Keratinocyte (primary cell): ENCODE data around the gene CLTB. TPM values are rescaled to one million over a fixed set of nuclear protein-coding genes. Genes with fewer than 3 reads are reported as not detected.

ENCODE experiments used
- DNase-seq: peaks from one replicate; pipeline ENCODE4 v3.0.0-alpha.2; 2011; ENCODE audit warnings: low read depth, missing footprints, low spot score
- FAIRE-seq: peaks from 2 replicates; lab custom pipeline; 2011; peaks lifted over from hg19 to GRCh38; lab: Jason Lieb, UNC
- H2AFZ ChIP-seq: 2 replicates; pipeline ENCODE4 v1.6.0; 2012; ENCODE audit warnings: low read length, control low read depth, inconsistent platforms; ENCODE audit not compliant: control insufficient read depth
- H3K27ac ChIP-seq: 2 replicates; pipeline ENCODE4 v1.5.1; 2011; ENCODE audit warnings: low read length; ENCODE audit not compliant: control insufficient read depth, insufficient read depth
- H3K27me3 ChIP-seq: 3 replicates; pipeline ENCODE4 v1.6.0; 2011; ENCODE audit warnings: low read length; ENCODE audit not compliant: control insufficient read depth, insufficient read depth; ENCODE audit errors: extremely low read depth
- H3K36me3 ChIP-seq, 2 experiments: 2 replicates in 1 of 2; 3 replicates in 1 of 2; pipeline ENCODE4 v1.5.1; 2011; ENCODE audit warnings: low read length in 2 of 2, mild to moderate bottlenecking in 1 of 2; ENCODE audit not compliant: control insufficient read depth in 2 of 2, insufficient read depth in 2 of 2; ENCODE audit errors: extremely low read depth in 1 of 2
- H3K4me1 ChIP-seq: 3 replicates; pipeline ENCODE4 v1.5.1; 2011; ENCODE audit warnings: low read length; ENCODE audit not compliant: control insufficient read depth, insufficient read depth; ENCODE audit errors: extremely low read depth
- H3K4me2 ChIP-seq: 3 replicates; pipeline ENCODE4 v1.6.0; 2011; ENCODE audit warnings: low read depth, low read length; ENCODE audit not compliant: control insufficient read depth, insufficient read depth; ENCODE audit errors: extremely low read depth
- H3K4me3 ChIP-seq, 3 experiments: fragments of 200-600 bp in 1 of 3; sonication (generic) in 1 of 3; 2 replicates in 2 of 3; 3 replicates in 1 of 3; pipeline ENCODE4 v1.5.1; 2011 to 2016; ENCODE audit warnings: low read length in 3 of 3, mild to moderate bottlenecking in 3 of 3, control low read depth in 2 of 3, inconsistent platforms in 1 of 3, low read depth in 1 of 3, mixed read lengths in 1 of 3, mixed run types in 1 of 3, moderate library complexity in 1 of 3; ENCODE audit not compliant: control insufficient read depth in 2 of 3, insufficient read depth in 2 of 3; ENCODE audit errors: extremely low read depth in 1 of 3
- H3K79me2 ChIP-seq: 2 replicates; pipeline ENCODE4 v1.6.0; 2012; ENCODE audit warnings: low read length; ENCODE audit not compliant: control insufficient read depth, insufficient read depth
- H3K9ac ChIP-seq: 3 replicates; pipeline ENCODE4 v1.6.0; 2011; ENCODE audit warnings: low read length; ENCODE audit not compliant: control insufficient read depth, insufficient read depth; ENCODE audit errors: extremely low read depth
- H3K9me1 ChIP-seq: 3 replicates; pipeline ENCODE4 v1.6.0; 2011; ENCODE audit warnings: low read length; ENCODE audit not compliant: control insufficient read depth, insufficient read depth; ENCODE audit errors: extremely low read depth
- H3K9me3 ChIP-seq: 2 replicates; pipeline ENCODE4 v1.5.1; 2012; ENCODE audit warnings: low read depth, low read length; ENCODE audit not compliant: control insufficient read depth
- H4K20me1 ChIP-seq: 3 replicates; pipeline ENCODE4 v1.6.0; 2011; ENCODE audit warnings: low read length; ENCODE audit not compliant: control insufficient read depth, insufficient read depth; ENCODE audit errors: extremely low read depth
- EZH2 ChIP-seq: IDR thresholded peaks from one replicate; pipeline ENCODE4 v1.6.1; 2012; ENCODE audit warnings: inconsistent platforms, mild to moderate bottlenecking, low read length, moderate library complexity
- dilution Hi-C: fragments of 300-500 bp; cut with MboI; formaldehyde crosslinking; loops from one replicate; pipeline ENCODE4 v1.7.0; 2020; ENCODE audit warnings: low sequenced_read_pairs; ENCODE audit not compliant: extremely low pct_ligation_motif_present
- polyA plus RNA-seq, 5 experiments: library from polyadenylated mRNA; depleted of rRNA in 3 of 5; stranded (reverse) in 3 of 5; stranded (forward) in 1 of 5; unstranded in 1 of 5; fragments of >200 nt; gene quantifications; 1 replicate in 1 of 5; 2 replicates in 3 of 5; 3 replicates in 1 of 5; pipeline versions ENCODE4 v1.2.1 to v1.2.3, GENCODE V29; 2011 to 2012; ENCODE audit warnings: missing spikeins in 2 of 5, low read depth in 1 of 5, low replicate concordance in 1 of 5
- TF ChIP-seq, protein P1 (sequence below), 3 experiments: IDR thresholded peaks in 1 of 3; conservative IDR thresholded peaks in 1 of 3; optimal IDR thresholded peaks in 1 of 3; 2 replicates in 2 of 3; 3 replicates in 1 of 3; pipeline versions ENCODE3 to v1.5.1; 2011; ENCODE audit warnings: low read length in 3 of 3, mild to moderate bottlenecking in 3 of 3, moderate library complexity in 2 of 3, control low read depth in 1 of 3, inconsistent platforms in 1 of 3; ENCODE audit not compliant: insufficient read depth in 2 of 3; ENCODE audit errors: extremely low read depth in 1 of 3

The CLTB gene
- polyA plus RNA-seq, 1 donor (not counting 4 experiments of a cell fraction or from before 2014, with no cell fraction given) = 326 TPM

DNA sequence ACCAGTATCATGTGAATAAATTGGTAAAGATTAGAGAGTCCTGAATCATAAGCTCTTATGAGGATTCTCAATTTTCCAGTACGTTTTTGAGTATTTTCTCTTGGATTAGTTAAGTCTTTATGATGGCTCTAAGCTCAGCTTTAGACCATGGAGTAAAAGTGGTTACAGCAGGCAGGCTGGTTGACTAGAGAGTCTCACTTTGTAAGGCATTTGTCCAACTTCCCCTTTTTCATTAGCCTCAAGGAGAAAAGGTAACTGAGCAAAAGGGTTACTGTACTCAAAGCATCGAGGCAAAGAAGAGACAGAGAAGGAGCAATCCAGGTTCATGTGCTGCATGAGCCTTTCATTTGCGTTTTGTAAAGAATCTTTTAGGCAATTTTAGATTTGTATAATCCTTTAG, 36.5 kb downstream of the CLTB start:
- TF ChIP-seq EZH2 = no peak
- TF ChIP-seq, protein P1, sequence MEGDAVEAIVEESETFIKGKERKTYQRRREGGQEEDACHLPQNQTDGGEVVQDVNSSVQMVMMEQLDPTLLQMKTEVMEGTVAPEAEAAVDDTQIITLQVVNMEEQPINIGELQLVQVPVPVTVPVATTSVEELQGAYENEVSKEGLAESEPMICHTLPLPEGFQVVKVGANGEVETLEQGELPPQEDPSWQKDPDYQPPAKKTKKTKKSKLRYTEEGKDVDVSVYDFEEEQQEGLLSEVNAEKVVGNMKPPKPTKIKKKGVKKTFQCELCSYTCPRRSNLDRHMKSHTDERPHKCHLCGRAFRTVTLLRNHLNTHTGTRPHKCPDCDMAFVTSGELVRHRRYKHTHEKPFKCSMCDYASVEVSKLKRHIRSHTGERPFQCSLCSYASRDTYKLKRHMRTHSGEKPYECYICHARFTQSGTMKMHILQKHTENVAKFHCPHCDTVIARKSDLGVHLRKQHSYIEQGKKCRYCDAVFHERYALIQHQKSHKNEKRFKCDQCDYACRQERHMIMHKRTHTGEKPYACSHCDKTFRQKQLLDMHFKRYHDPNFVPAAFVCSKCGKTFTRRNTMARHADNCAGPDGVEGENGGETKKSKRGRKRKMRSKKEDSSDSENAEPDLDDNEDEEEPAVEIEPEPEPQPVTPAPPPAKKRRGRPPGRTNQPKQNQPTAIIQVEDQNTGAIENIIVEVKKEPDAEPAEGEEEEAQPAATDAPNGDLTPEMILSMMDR (optimal IDR thresholded peaks at IDR 0.05 in 1 of 3, IDR thresholded peaks at IDR 0.05 in 1 of 3, conservative IDR thresholded peaks at IDR 0.05 in 1 of 3; ENCODE audit: extremely low read depth in 1 of 3, insufficient read depth in 2 of 3, low read length in 3 of 3) = no peak
- Histone ChIP-seq H3K27ac (no peak overlapping the region), H3K4me3 (no peak overlapping the region), H3K36me3 (peaks cover 30 to 35% of the 10 kb centered on the region in 2 experiments), H3K4me1 (no peaks in the 10 kb centered on the region), H3K9ac (no peak overlapping the region), H3K4me2 (no peak overlapping the region), H3K79me2 (peaks cover under 1% of the 10 kb centered on the region), H3K9me1 (no peaks in the 10 kb centered on the region), H3K9me3 (no peaks in the 10 kb centered on the region), H3K27me3 (no peaks in the 10 kb centered on the region), H2AFZ (no peak overlapping the region), H4K20me1 (no peaks in the 10 kb centered on the region)
- FAIRE-seq (no peak), DNase-seq (no peak)
- dilution Hi-C loops = no loop called here

DNA sequence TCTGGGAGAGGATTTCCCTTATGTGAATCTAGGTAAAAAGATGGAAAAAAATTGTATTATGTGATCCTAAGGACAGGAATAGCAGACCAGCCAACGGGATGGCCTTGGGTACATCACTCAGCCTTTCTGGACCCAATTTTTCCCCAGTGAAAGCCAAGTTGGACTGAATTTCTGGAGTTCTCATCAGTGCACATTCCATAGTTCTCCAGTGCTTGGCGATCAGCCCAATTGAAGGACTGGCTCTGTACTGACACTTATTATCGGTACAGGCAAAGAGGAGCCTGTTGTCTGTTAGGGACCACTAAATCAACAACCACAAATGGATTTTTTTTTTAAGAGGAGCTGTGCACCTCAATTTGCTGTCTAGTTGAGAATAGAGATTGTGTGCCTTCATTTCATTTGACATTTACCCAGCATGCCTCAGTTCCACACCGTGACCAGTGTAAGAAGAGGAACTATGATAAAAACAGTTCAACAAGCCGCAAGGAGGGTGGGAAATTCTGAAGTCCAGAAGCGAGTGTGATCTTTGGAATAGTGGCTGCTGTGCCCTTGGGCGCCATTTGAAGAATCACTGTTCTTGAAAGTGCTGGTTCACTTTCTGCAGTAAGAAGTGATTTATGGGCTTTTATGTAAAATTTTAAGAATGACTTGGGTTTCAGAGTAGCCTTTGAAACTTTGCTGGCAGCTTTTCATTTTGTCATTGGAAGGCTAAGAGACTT, 43.1 kb downstream of the CLTB start:
- Histone ChIP-seq H3K27ac (no peak overlapping the region), H4K20me1 (no peaks in the 10 kb centered on the region), H3K79me2 (no peaks in the 10 kb centered on the region), H3K4me3 (no peak overlapping the region), H3K36me3 (peaks cover 0 to 6% of the 10 kb centered on the region in 2 experiments), H3K27me3 (no peaks in the 10 kb centered on the region), H3K9me3 (no peaks in the 10 kb centered on the region), H2AFZ (no peak overlapping the region), H3K9ac (no peak overlapping the region), H3K4me1 (no peaks in the 10 kb centered on the region), H3K4me2 (no peak overlapping the region), H3K9me1 (no peaks in the 10 kb centered on the region)
- DNase-seq (no peak), FAIRE-seq (no peak)
- dilution Hi-C loops = no loop called here
- TF ChIP-seq, protein P1 (optimal IDR thresholded peaks at IDR 0.05 in 1 of 3, IDR thresholded peaks at IDR 0.05 in 1 of 3, conservative IDR thresholded peaks at IDR 0.05 in 1 of 3; ENCODE audit: extremely low read depth in 1 of 3, insufficient read depth in 2 of 3, low read length in 3 of 3) = no peak
- TF ChIP-seq EZH2 = no peak
